Measurements from ENCODE around the gene TSPAN9.

Gene TSPAN9

GRCh38 chr12:3247629-3248161, 170.5 kb downstream of the TSPAN9 start:
- H3K4me3 ChIP-seq (ENCODE audit: insufficient read depth, low read depth, low read length), result no peak overlapping the region
- H3K4me1 ChIP-seq (ENCODE audit: control insufficient read depth, insufficient read depth, low read length), result peaks cover 13% of the 10 kb centered on the region
- no peaks in the 10 kb centered on the region for H3K27me3 ChIP-seq (ENCODE audit: control insufficient read depth, insufficient read depth, low read length, poor library complexity, severe bottlenecking)
- no peaks in the 10 kb centered on the region for H3K36me3 ChIP-seq (ENCODE audit: control insufficient read depth, insufficient read depth, low read length)
- WGBS, 2 experiments, result 85% methylated on average over 9 of the region's 9 CpGs
- H3K9me3 ChIP-seq (ENCODE audit: control insufficient read depth, low read length), result no peaks in the 10 kb centered on the region
- no peak overlapping the region for H3K27ac ChIP-seq (ENCODE audit: insufficient read depth, low read depth, low read length, poor library complexity, severe bottlenecking)

- Histone ChIP-seq H3K27me3 (ENCODE audit: control insufficient read depth, insufficient read depth, low read length, poor library complexity, severe bottlenecking) (no peaks in the 10 kb centered on the region), H3K27ac (ENCODE audit: insufficient read depth, low read depth, low read length, poor library complexity, severe bottlenecking) (no peak overlapping the region), H3K9me3 (ENCODE audit: control insufficient read depth, low read length) (no peaks in the 10 kb centered on the region), H3K36me3 (ENCODE audit: control insufficient read depth, insufficient read depth, low read length) (no peaks in the 10 kb centered on the region), H3K4me1 (ENCODE audit: control insufficient read depth, insufficient read depth, low read length) (peaks cover 6% of the 10 kb centered on the region), H3K4me3 (ENCODE audit: insufficient read depth, low read depth, low read length) (no peak overlapping the region)
- 92 to 93% methylated on average over 16 of the region's 16 CpGs for WGBS, 2 experiments
These were observed 172.1 kb downstream of the TSPAN9 start for GRCh38 chr12:3249081-3249800.

- H3K4me3 ChIP-seq (ENCODE audit: insufficient read depth, low read depth, low read length), result no peak overlapping the region
- 95 to 96% methylated on average over 6 of the region's 6 CpGs for WGBS, 2 experiments
These were observed 172.9 kb downstream of the TSPAN9 start for GRCh38 chr12:3250034-3250433.

GRCh38 chr12:3250576-3250975, 173.4 kb downstream of the TSPAN9 start:
- H3K4me3 ChIP-seq (ENCODE audit: insufficient read depth, low read depth, low read length), result no peak overlapping the region
- H3K27ac ChIP-seq (ENCODE audit: insufficient read depth, low read depth, low read length, poor library complexity, severe bottlenecking), result no peak overlapping the region
- H3K9me3 ChIP-seq (ENCODE audit: control insufficient read depth, low read length), result no peaks in the 10 kb centered on the region
- 94% methylated on average over 8 of the region's 8 CpGs for WGBS, 2 experiments
- no peaks in the 10 kb centered on the region for H3K36me3 ChIP-seq (ENCODE audit: control insufficient read depth, insufficient read depth, low read length)
- H3K4me1 ChIP-seq (ENCODE audit: control insufficient read depth, insufficient read depth, low read length), result peaks cover 5% of the 10 kb centered on the region
- no peaks in the 10 kb centered on the region for H3K27me3 ChIP-seq (ENCODE audit: control insufficient read depth, insufficient read depth, low read length, poor library complexity, severe bottlenecking)

More at GRCh38 chr12:3250034-3250433, 172.9 kb downstream of the TSPAN9 start:
- Histone ChIP-seq H3K27me3 (ENCODE audit: control insufficient read depth, insufficient read depth, low read length, poor library complexity, severe bottlenecking) (no peaks in the 10 kb centered on the region), H3K9me3 (ENCODE audit: control insufficient read depth, low read length) (no peaks in the 10 kb centered on the region), H3K4me1 (ENCODE audit: control insufficient read depth, insufficient read depth, low read length) (peaks cover 5% of the 10 kb centered on the region), H3K27ac (ENCODE audit: insufficient read depth, low read depth, low read length, poor library complexity, severe bottlenecking) (no peak overlapping the region), H3K36me3 (ENCODE audit: control insufficient read depth, insufficient read depth, low read length) (no peaks in the 10 kb centered on the region)

GRCh38 chr12:3251067-3251466, 173.9 kb downstream of the TSPAN9 start:
- Histone ChIP-seq H3K27ac (ENCODE audit: insufficient read depth, low read depth, low read length, poor library complexity, severe bottlenecking) (no peak overlapping the region), H3K4me1 (ENCODE audit: control insufficient read depth, insufficient read depth, low read length) (peaks cover 5% of the 10 kb centered on the region), H3K36me3 (ENCODE audit: control insufficient read depth, insufficient read depth, low read length) (no peaks in the 10 kb centered on the region), H3K9me3 (ENCODE audit: control insufficient read depth, low read length) (no peaks in the 10 kb centered on the region), H3K27me3 (ENCODE audit: control insufficient read depth, insufficient read depth, low read length, poor library complexity, severe bottlenecking) (no peaks in the 10 kb centered on the region), H3K4me3 (ENCODE audit: insufficient read depth, low read depth, low read length) (no peak overlapping the region)
- 93 to 94% methylated on average over 5 of the region's 5 CpGs for WGBS, 2 experiments

- Histone ChIP-seq H3K9me3 (ENCODE audit: control insufficient read depth, low read length) (no peaks in the 10 kb centered on the region), H3K4me1 (ENCODE audit: control insufficient read depth, insufficient read depth, low read length) (peaks cover 5% of the 10 kb centered on the region), H3K4me3 (ENCODE audit: insufficient read depth, low read depth, low read length) (no peak overlapping the region), H3K27me3 (ENCODE audit: control insufficient read depth, insufficient read depth, low read length, poor library complexity, severe bottlenecking) (no peaks in the 10 kb centered on the region), H3K27ac (ENCODE audit: insufficient read depth, low read depth, low read length, poor library complexity, severe bottlenecking) (no peak overlapping the region), H3K36me3 (ENCODE audit: control insufficient read depth, insufficient read depth, low read length) (no peaks in the 10 kb centered on the region)
- 90% methylated on average over 7 of the region's 7 CpGs for WGBS, 2 experiments
These were observed 174.5 kb downstream of the TSPAN9 start for GRCh38 chr12:3251691-3252090.

GRCh38 chr12:3252450-3252891, 175.3 kb downstream of the TSPAN9 start:
- no peaks in the 10 kb centered on the region for H3K27me3 ChIP-seq (ENCODE audit: control insufficient read depth, insufficient read depth, low read length, poor library complexity, severe bottlenecking)
- H3K4me3 ChIP-seq (ENCODE audit: insufficient read depth, low read depth, low read length), result no peak overlapping the region
- H3K4me1 ChIP-seq (ENCODE audit: control insufficient read depth, insufficient read depth, low read length), result peaks cover 12% of the 10 kb centered on the region
- H3K9me3 ChIP-seq (ENCODE audit: control insufficient read depth, low read length), result no peaks in the 10 kb centered on the region
- no peak overlapping the region for H3K27ac ChIP-seq (ENCODE audit: insufficient read depth, low read depth, low read length, poor library complexity, severe bottlenecking)
- no peaks in the 10 kb centered on the region for H3K36me3 ChIP-seq (ENCODE audit: control insufficient read depth, insufficient read depth, low read length)
- 78 to 85% methylated on average over 13 of the region's 13 CpGs for WGBS, 2 experiments

- Histone ChIP-seq H3K4me1 (ENCODE audit: control insufficient read depth, insufficient read depth, low read length) (peaks cover 7% of the 10 kb centered on the region), H3K4me3 (ENCODE audit: insufficient read depth, low read depth, low read length) (no peak overlapping the region), H3K27ac (ENCODE audit: insufficient read depth, low read depth, low read length, poor library complexity, severe bottlenecking) (no peak overlapping the region), H3K27me3 (ENCODE audit: control insufficient read depth, insufficient read depth, low read length, poor library complexity, severe bottlenecking) (no peaks in the 10 kb centered on the region), H3K9me3 (ENCODE audit: control insufficient read depth, low read length) (no peaks in the 10 kb centered on the region), H3K36me3 (ENCODE audit: control insufficient read depth, insufficient read depth, low read length) (no peaks in the 10 kb centered on the region)
- 89% methylated on average over 7 of the region's 7 CpGs for WGBS, 2 experiments
These were observed 176.6 kb downstream of the TSPAN9 start for GRCh38 chr12:3253682-3254275.

- peaks cover 7% of the 10 kb centered on the region for H3K4me1 ChIP-seq (ENCODE audit: control insufficient read depth, insufficient read depth, low read length)
- H3K9me3 ChIP-seq (ENCODE audit: control insufficient read depth, low read length), result no peaks in the 10 kb centered on the region
- no peak overlapping the region for H3K27ac ChIP-seq (ENCODE audit: insufficient read depth, low read depth, low read length, poor library complexity, severe bottlenecking)
- H3K27me3 ChIP-seq (ENCODE audit: control insufficient read depth, insufficient read depth, low read length, poor library complexity, severe bottlenecking), result no peaks in the 10 kb centered on the region
- no peak overlapping the region for H3K4me3 ChIP-seq (ENCODE audit: insufficient read depth, low read depth, low read length)
- H3K36me3 ChIP-seq (ENCODE audit: control insufficient read depth, insufficient read depth, low read length), result no peaks in the 10 kb centered on the region
- 91 to 95% methylated on average over 12 of the region's 12 CpGs for WGBS, 2 experiments
These were observed 177.9 kb downstream of the TSPAN9 start for GRCh38 chr12:3255057-3255456.

GRCh38 chr12:3256103-3256631, 179.0 kb downstream of the TSPAN9 start:
- Histone ChIP-seq H3K36me3 (ENCODE audit: control insufficient read depth, insufficient read depth, low read length) (no peaks in the 10 kb centered on the region), H3K4me1 (ENCODE audit: control insufficient read depth, insufficient read depth, low read length) (peaks cover 7% of the 10 kb centered on the region), H3K4me3 (ENCODE audit: insufficient read depth, low read depth, low read length) (no peak overlapping the region), H3K9me3 (ENCODE audit: control insufficient read depth, low read length) (no peaks in the 10 kb centered on the region), H3K27ac (ENCODE audit: insufficient read depth, low read depth, low read length, poor library complexity, severe bottlenecking) (no peak overlapping the region), H3K27me3 (ENCODE audit: control insufficient read depth, insufficient read depth, low read length, poor library complexity, severe bottlenecking) (no peaks in the 10 kb centered on the region)
- 93 to 94% methylated on average over 26 of the region's 26 CpGs for WGBS, 2 experiments

All from ectodermal cell (in vitro differentiated cells).